Measurements from ENCODE around the gene MPO.
A peak's percentile ranks its signal among the peaks of the same experiment; 100 is the strongest.

The MPO gene, protein sequence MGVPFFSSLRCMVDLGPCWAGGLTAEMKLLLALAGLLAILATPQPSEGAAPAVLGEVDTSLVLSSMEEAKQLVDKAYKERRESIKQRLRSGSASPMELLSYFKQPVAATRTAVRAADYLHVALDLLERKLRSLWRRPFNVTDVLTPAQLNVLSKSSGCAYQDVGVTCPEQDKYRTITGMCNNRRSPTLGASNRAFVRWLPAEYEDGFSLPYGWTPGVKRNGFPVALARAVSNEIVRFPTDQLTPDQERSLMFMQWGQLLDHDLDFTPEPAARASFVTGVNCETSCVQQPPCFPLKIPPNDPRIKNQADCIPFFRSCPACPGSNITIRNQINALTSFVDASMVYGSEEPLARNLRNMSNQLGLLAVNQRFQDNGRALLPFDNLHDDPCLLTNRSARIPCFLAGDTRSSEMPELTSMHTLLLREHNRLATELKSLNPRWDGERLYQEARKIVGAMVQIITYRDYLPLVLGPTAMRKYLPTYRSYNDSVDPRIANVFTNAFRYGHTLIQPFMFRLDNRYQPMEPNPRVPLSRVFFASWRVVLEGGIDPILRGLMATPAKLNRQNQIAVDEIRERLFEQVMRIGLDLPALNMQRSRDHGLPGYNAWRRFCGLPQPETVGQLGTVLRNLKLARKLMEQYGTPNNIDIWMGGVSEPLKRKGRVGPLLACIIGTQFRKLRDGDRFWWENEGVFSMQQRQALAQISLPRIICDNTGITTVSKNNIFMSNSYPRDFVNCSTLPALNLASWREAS

DNA sequence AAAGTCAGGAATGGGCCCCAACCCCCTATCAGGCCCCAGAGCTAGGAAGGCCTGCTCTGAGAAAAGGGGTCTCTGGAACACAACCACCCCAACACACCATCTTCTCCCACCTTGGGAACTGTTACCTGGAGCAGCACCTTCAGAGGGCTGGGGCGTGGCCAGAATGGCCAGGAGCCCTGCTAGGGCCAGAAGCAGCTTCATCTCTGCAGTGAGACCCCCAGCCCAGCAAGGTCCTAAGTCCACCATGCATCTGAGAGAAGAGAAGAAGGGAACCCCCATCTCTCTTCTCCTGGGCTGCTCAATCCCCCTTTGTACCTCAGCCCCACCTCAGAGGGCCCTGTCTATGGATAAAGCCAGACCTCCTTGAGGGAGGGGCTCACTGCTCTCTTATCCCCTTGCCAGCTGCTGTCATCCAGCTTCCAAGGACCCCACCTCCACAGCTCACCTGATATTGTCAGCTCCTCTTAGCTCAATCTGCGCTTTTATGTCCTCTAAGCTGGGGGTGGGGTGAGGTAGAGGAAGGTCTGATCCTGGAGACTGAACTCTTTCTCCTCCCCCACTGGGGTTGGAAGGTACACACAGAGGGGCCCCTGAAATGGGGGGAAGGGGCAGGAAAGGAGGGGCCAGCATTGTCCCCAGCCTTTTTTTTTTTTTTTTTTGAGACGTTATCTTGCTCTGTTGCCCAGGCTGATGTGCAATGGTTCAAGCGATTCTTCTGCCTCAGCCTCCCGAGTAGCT, at the start of gene MPO:
Gene MPO (minus strand): TSS at position 456 of the 738 bp plus-strand sequence. CDS start 177 bp downstream, at position 279.
- DNase-seq (ENCODE audit: low read depth) = no peak

DNA sequence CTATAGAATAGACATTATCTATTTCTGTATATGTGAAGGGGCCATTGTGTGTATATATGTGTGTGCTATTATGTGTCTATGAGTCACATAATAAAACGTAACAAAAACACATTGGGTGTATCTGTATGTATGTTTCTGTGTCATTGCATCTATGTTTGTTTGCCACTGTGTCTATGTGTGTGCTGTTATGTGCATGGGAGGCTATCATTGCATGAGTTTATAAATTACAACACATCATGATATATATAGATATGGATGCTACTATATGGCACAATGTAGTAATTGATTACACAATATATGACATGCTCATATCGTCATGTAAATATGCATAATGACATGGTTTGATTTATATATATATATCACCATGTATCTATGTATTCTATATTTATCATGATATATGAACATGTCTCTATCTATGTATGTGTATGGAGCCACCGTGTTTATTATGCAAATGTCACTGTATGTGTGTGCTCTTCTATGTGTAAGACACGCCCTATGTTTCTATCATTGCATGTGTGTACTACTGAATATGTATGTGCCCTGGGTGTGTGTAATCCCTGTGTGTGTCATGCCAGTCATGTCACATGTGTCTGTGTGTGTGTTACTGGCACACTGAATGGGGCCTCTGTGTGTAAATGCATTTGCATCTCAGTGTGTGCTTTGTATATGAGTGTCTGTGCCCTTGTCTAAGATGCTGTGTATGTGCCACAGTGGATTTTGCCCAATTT, 49.2 kb upstream of the MPO start:
- DNase-seq (ENCODE audit: low read depth) = no peak

DNA sequence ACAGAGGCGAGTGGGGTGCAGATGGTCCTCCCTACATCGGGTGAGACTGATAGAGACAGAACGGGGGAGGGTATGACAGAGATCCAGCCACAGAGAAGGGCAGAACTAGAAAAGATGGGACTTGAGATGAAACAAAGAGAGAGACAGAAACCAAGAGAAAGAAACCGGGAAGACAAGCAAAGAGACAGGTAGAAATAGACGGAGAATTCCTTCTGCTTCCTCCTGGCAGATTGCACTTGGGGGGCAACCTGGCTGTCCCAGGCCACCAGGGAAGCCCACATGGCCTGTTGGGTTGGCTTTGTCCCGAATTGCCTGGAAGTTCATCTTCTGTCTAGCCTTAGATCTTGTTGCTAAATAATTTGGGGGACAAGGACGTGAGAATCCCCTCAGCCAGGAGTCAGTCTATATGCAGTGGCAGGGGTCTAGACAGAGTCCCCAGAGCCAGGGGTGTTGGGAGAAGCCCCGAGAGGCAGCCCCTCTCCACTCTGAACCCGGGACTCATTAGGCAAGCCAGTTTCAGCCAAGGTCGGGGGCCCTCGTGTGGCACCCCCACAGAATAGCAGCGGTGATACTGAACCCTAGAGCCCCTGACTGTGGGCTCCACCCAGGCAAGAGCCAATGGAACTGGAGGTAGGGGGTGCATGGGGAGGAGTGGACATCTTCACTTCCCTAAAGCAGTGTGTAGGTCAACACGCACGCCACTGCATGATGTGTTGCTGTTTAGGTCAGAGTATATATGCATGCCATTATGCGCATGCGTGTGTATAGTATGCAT, 48.5 kb upstream of the MPO start:
- no peak for DNase-seq (ENCODE audit: low read depth)

DNA sequence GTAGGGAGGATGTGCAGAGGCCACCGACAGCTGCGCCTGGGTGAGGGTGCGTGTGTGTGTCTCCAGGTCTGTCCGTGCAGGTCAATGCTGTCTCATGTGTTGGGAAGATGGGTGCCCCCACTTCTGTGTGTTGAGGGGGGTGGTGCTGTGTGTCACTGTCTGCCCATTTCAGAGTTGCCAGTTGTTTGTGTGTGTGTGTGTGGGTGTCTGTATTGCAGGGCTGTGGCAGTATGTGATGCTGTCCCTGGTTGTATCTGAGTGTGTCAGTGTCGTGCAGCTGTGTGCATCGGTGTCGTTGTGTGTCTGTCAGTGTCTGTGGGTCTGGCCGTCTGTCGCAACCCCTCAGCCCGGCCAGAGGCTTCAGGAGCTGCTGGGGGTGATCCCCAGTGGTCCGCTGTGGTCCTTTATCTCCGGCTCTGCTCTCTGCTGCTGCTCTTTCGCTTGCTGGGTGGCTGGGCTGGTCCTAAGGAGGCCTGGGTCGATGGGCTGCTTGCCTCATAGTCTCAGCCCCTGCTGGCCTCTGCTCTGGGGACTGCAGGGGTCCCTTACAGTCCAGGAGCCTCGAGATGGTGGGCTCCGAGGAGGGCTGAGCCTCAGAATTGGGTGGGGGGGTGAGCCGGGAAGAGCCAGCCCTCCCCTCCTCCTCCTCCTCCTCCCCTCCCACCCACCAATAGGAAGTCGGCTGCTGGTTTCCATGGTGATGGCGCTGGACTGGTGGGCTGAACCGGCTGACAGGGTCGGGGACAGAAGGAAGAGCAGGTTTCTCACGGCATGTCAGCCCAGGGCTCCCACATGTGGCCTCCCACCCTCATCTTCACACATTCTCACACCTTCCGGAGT, 47.7 kb upstream of the MPO start, which contains the start of gene TSPOAP1:
Gene TSPOAP1 (minus strand): TSS at position 601 of the 840 bp plus-strand sequence. CDS start 875 bp downstream, outside the sequence.
- peak; percentile 55 for DNase-seq (ENCODE audit: low read depth)

DNA sequence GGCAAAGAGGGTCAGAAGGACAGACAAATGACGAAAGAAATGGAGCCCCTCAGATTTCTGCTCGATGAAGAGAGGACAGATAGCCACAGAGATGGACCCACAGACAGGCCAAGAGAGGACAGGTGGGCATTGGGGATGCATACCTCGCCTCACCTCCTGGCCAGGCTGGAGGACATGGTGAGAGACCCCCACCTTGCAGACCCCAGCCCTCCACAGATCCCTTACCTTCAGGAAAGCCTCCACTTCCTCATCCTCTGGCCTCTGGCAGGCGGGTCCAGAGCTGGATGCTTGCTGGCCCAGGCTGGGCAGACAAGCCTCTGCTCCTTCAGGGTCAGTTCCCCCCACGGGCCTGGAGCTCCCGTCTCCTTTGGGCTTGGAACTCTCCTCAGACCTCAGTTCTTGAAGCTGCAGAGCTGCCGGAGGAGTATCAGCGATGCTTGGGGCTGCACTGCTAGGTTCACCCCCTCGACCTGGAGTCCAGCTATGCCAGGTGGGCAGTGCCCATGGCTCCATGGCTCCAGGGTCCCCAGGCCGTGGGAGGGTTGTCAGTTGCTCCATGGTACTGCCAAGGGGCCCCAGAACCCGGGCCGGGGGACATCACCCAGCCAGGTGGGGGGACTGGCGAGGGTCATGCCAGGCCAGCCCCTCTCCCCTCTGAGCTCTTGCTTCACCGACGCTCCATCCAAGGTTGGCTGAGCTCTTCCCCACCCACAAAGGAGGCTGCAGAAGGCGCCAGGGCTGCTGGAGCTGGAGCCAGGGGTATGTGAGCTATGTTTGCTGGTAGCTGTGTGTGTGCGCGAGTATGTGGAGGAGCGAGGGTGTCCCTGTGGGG, 46.8 kb upstream of the MPO start:
- no peak for DNase-seq (ENCODE audit: low read depth)

DNA sequence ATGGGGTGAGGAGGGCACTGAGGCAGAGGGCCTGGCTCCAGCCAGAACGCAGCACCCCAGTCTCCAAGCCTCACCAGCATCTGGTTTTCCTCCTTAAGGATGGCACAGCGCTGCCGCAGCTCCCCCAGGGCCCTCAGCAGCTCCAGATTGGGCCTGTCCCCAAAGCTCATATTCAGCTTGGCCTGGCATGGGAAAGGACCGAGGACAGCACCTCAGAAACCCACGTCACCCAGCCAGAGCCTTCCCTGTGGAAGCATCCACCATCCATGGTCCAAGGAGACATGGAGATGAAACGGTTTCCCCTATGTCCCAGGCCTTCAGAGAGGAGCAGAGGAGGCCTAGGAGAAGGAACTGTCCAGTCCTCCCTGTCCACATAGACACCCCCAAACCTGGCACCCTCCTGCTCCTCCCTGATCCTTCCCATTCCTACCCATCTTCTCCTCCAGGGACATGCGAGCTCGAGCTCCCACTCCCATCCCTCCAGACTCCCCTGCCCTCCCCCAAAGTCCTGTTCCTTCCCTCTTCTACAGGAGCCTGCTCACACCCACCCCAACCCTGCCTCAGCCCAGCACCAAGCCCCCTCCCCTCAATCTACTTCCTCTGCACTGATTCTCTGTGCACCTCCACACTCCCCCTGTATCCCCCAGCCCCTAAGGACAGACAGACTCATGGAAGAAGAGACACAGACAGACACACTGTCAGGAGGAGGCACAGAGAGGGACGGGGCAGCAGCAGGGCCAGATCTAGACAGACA, 46.1 kb upstream of the MPO start:
- no peak for DNase-seq (ENCODE audit: low read depth)

DNA sequence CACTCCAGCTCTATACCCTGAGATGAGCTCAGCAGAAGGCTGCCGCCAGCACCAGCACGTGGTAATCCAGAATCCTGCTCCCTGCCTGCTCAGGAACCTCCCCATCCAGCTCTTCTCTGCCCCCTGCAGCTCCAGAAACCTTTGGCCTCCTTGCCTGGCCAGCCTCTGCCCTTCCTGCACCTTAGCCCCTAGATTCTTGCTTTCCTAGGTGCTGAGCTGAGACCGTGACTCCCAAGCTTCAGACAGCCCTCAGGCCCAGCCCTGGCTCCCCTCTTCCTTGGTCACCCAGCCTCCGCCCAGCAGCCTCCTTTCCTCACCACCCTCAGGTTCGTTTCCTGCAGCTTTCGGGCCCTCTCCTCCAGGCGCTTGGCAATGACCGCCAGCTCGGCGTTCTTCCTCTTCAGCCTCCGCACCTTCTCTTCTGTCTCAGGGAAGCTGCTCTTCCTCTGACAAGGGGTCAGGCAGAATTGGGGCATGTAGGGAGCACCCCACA, 45.3 kb upstream of the MPO start:
- DNase-seq (ENCODE audit: low read depth) = no peak

DNA sequence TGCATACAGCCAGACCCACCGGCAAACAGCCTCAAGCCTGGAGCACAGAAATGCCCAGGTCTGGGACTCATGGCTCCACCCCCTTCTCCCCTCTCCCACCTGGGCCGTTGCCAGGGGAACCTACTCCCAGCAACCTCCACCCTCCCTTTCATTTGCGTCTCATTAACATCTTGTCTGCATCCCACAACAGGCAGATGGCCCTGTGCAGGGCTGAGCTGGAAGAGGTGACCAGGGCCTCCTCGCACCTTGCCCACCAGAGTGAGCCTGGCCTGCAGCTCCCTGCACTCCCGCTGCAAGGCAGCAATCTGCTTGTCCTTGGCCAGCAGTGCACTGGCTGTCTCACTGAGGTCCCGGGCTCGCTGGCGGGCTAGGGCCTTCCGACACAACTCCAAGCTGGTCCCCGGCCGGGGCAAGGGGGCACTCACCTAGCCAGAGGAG, 44.6 kb upstream of the MPO start:
- DNase-seq (ENCODE audit: low read depth) = no peak

DNA sequence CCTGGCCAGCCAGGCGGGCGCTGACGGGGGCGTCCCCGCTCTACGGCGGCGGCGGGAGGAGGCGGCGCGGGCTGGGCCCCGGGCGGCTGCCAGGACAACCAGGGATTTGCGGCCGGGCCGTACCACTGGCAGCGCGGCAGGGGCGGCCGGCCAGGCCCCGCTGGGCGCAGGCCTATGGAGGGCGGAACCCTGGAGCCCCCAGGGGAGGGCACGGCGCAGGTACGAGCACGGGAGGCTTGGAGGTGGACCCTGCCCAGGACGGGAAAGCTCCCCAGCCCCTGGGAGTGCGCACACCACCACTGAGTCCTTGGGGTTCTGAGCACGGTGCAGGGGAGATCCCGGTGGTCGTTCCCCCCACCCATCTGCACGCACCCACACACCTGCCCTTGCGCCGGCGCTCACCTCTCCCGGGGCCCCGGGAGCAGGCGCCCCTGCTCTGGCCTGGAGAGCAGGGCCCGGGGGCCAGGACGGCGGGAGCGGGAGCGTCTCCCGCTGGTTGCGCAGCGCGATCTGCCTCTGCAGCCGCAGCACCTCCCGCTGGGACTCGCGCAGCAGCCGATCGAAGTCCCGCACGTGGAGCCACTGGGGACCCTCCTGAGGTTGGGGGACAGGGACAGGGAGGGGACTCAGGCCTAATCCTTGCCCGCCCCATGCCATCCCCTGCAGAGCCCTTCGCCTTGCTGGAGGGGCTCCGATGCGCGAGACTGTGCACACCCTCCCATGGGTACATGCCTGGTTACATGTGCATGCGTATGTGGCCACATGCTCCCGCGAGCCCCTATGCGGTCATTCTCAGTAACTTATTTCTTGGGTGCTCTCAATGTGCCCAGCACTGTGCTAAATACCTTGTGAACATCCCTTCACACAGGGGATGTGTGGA, 43.9 kb upstream of the MPO start:
- no peak for DNase-seq (ENCODE audit: low read depth)

DNA sequence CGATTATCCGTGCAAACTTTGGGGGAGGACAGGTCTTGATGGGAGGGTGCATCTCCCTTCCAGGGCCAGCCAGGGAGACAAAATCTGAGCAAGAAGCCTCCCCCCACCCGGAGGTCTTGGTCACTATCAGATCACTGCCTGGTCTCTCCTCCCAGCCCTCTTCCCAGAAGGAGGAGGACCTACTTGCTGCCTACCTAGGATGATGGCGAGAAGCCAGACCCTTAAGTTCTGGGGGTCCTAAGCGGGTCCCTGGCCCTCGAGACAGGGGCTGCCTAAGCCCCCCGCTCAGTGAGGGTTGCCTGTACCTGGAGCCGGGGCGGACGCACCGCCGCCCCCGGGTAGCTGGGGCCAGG, 43.3 kb upstream of the MPO start:
- no peak for DNase-seq (ENCODE audit: low read depth)

DNA sequence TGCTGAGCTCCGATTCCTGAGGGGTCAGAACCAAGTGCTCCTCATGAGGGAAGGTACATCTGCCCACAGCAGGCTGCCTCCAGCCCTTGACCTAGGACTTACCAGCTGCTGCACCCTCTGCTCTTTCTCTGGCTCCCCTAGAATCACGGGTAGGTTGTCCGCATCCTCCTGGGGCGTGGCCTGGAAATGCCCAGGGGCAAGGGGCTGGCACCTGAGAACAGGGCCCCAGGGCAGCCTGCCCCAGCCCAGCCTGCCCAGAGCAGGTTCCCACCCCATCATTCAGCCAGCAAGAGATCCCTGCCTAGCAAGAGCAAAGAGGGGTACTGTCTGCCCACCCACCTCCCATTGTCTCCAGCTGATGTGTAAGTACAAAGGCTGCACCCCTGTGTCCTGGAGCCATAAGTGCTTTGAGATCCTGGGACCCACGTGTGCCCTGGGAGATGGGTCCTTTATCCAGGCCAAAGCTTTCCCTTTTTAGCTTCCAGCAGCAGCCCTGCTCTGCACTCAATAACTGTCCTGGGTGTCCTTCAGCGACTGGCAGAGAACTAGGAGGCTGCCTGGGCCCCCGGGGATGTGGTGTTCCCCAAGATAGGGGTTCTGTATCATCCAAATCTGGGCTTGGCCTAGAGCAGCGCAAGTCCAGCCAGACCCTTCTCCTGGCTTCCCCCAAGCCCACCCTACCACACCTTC, 42.8 kb upstream of the MPO start:
- DNase-seq (ENCODE audit: low read depth) = no peak

DNA sequence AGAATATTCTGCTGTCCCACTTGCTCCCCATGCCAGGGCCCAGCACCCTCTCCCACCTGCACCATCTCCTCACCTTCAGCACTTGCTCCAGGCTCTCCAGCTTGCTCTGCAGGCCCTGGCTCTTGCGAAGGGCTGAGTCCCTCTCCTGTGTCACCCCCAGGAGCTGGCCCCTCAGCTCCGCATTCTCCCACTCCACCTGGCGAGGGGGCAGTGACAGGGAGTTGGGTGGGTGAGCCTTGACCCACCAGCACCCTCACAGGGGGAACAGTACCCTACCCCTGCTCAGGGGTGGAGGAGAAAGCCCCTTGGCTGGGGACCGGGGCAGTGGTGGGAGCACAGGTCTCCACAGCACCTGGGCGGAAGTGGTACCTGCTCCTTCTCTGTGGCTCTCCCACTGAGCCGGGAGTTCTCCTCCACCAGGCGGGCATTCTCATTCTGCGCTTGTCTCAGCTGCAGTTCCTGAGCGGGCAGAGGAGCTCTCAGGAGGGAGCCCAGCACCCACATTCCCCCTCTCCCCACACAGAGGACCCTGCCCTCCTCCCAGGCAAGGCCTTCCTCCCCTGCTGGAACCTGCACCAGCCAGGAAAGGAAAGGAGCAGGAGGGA, 41.9 kb upstream of the MPO start:
- DNase-seq (ENCODE audit: low read depth) = no peak

DNA sequence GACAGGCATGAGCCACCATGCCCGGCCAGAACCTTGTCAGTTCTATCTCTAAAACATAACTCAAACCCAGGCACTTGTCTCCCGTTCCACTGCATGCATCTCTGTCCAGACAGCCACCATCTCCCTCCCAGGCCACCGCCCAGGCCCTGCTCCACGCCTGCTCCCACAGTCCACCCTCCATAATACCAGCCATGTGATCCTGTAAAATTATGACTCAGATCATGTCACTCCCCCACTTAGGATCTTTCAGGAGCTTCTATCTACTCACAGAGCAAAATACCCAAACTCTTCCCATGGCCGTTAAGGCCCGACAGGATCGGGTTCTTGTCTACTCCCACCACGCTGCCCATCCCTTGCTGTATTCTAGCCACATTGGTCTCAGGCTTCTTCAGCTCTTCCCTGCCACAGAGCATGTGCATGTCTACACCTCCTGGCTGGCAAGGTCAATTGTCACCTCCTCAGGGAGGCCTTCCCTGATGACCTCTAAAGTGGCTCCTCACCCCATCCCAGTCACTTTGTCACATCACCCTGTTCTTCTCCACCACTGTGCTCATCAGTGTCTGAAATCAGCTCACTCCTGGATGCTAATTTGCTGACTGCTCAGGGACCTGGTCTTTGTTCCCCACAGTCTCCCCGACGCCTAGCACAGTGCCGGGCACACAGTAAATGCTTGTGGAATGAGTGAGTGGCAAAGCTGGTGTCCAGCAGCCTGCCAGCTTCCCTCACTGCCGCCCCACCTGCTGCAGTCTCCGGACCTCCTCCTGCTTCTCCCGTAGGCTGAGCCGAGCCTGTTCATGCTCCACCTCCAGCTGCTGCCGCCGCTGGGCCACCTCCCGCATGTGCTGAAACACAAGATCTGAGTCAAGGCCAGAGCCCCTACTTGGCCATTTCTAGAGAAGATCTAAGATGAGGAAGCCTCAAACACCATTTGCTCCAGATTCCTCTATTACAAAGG, 41.1 kb upstream of the MPO start:
- DNase-seq (ENCODE audit: low read depth) = no peak

DNA sequence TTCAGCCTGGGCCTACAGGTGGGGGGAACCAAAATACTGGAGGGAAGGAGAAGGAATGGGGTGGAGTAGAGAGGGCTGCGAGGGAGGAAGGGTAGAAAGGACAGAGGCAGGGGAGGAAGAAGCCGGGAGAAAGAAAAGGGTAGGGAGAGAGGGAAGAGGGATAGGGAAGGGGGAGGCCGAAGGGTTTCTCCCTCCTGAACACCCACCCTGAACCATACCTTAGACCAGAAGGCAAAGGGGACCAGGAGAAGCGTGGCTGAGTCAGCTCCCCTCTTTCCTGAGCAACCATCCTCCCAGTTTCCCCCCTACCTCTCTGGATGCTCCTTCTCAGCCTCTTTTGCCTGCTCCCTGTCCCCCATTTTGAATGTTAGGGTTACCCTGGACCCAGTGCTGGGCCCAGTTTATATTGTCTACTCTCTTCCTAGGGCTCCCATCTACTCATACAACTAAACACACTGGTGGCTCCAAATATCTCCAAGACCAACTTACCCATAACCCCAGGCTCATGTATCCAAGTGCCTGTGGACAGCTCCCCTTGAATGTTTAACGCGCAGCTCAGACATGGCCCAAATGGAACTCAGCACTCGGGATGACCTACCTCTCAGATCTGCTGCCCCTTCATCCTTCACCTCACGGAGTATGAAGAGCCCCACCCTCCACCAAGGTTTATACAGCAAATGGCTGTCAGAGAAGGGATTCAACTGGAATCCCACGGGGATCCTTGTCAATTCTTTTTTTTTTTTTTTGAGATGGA, 40.0 kb upstream of the MPO start:
- no peak for DNase-seq (ENCODE audit: low read depth)

All from activated T-helper 1 cell treated with Interleukin-2 at 50 U/mL for 16 hours (primary cell).